GM19395 (cell line): ENCODE data around the gene MRPL57.
"Not testable (repeated sequence)": the region's sequence is repeated elsewhere in the genome, so short reads cannot be mapped to it uniquely, and the experiment has no call there.

ENCODE experiments used
- ATAC-seq: cut with Tn5 transposase; IDR thresholded peaks from one replicate; pipeline ENCODE4 v1.9.1; 2021; ENCODE audit warnings: mild to moderate bottlenecking, moderate library complexity; ENCODE audit not compliant: unreplicated experiment

The MRPL57 gene

DNA sequence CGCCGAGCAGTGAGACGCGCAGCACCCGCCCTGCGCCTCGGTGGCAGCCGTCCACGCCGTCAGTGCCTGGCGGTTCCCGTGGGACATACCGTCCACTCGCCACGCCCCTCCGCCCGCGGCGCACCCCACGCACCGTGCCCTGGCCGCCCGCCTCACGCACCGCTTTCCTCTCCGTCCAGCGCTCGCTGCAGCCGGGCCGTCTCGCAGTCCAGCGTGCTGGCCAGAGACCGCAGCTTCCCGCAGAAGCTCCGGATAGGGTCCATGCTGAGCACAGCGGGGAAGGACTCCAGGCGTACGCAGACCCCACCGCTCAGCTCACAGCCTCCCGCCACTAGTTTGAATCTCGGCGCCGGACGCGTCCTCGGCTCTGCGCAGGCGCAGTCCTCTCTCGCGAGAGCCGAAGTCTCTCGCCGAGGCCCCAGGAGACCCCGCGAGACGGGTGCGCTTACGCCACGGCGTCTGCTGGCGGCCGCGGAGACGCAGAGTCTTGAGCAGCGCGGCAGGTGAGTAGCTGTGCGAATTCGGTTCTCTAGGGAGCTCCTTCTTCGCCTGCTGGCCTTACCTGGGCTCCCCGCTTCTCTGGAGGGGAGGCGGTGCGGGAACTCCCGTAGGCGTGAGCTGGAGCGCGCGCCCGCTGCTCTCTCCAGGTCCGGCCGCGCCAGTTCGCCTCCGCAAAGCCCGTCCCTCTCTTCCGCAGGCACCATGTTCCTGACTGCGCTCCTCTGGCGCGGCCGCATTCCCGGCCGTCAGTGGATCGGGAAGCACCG lies at the start of gene MRPL57, which contains the start of gene SKA3:
TSS of gene MRPL57 (plus strand) at position 444 of the 767 bp plus-strand sequence. CDS start at position 703, 259 bp downstream.
TSS of gene SKA3 (minus strand) at position 338 of the 767 bp plus-strand sequence. CDS start at position 263, 75 bp downstream.
- peak; percentile 89 for ATAC-seq

DNA sequence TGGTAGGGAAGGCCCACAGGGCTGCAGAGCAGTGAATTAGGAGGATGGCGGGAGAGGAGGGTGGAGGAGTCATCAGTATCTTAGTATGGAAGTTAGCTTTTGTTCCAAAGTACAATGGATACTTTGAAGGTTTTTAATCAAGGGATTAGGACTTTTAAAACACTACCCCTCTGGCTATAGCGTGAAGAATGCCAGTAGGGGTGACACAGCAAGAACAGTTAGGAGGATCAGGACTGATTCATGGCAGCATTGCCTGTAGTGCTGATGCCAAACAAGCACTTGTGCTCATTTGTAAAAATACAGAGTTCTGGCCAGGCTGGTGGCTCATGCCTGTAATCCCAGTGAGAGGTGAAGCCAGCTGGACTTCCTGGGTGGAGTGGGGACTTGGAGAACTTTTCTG lies 46.3 kb upstream of the MRPL57 start:
- ATAC-seq = no peak

DNA sequence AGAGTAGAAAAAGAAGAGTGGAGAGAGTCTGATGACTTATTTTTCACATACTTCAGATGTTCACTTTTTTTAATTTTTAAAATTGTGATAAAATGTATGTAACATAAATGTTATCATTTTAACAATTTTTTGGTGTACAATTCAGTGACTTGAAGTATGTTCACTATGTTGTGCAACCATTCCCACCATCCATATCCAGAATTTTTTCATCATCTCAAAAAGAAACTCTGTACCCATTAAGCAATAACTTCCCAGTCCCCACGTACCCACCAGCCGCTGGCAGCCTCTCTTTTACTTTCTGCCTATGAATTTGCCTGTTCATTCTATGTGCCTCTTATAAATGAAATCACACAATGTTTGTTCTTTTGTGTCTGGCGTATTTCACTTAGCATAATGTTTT lies 43.4 kb upstream of the MRPL57 start:
- ATAC-seq = no peak

DNA sequence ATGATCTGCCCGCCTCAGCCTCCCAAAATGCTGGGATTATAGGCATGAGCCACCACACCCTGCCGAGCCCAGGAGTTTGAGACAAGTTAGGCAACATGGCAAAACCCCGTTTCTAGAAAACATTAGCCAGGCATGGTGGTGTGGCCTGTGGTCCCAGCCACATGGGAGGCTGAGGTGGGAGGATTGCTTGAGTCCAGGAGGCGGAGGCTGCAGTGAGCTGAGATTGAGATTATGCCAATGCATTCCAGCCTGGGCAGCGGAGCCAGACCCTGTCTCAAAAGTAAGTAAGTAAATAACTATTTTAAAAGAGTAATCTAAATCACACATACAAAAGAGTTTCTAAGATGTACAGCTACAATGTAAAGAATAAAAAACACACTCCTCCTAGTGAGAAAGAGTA lies 42.0 kb upstream of the MRPL57 start:
- no peak for ATAC-seq

DNA sequence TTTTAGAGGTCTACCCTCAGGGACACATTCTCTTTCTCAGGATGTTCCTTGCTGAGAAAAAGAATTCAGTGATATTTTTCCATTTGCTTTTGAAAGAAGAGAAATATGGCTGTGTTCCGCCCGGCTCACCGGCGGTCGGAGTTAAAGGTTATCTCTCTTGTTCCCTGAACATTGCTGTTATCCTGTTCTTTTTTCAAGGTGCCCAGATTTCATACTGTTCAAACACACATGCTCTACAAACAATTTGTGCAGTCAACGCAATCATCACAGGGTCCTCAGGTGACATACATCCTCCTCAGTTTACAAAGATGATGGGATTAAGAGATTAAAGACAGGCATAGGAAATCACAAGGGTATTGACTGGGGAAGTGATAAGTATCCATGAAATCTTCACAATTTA lies 40.6 kb upstream of the MRPL57 start:
- ATAC-seq = not testable (repeated sequence)

DNA sequence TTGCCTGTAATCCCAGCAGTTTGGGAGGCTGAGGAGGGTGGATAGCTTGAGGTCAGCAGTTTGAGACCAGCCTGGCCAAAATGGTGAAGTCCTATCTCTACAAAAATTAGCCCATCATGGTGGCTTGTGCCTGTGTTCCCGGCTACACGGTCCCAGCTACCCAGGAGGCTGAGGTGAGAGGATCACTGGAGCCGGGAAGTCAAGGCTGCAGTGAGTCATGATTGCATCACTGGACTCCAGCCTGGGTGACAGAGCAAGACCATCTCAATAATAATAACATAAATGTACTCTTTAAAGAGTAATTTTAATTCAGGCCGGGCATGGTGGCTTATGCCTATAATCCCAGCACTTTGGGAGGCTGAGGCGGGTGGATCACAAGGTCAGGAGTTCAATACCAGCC lies 38.8 kb upstream of the MRPL57 start:
- ATAC-seq = no peak

DNA sequence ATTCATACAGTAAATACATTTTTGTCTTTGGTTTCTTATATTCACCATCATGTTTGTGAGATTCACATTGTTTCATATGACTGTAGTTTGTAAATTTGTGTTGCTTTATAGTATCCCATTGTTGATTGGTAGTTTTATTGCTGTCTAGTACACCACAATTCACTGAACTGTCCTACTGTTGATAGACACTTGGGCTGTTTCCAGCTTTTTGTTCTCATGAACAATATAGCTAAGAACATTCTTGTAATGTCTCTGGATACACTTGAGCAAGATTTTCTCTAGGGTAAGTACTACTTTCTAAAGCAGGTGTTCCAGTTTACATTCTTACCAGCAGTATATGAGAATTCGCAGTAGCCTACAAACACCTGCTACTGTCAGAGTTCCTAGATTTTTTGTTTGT lies 37.9 kb upstream of the MRPL57 start:
- ATAC-seq = no peak

DNA sequence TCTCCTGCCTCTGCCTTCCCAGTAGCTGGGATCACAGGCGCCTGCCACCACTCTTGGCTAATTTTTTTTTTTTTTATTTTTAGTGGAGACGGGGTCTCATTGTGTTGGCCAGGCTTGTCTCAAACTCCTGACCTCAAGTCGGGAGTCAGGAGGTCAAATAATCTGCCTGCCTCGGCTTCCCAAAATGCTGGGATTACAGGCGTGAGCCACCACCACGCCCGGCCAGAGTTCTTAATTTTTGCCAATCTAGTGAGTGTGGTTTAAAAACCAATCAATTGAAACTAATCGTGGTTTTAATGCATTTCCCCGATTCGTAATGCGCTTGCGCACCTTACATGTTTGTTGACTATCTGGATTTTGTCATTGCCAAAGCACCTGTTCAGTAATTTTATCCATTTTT lies 37.1 kb upstream of the MRPL57 start:
- ATAC-seq = no peak

DNA sequence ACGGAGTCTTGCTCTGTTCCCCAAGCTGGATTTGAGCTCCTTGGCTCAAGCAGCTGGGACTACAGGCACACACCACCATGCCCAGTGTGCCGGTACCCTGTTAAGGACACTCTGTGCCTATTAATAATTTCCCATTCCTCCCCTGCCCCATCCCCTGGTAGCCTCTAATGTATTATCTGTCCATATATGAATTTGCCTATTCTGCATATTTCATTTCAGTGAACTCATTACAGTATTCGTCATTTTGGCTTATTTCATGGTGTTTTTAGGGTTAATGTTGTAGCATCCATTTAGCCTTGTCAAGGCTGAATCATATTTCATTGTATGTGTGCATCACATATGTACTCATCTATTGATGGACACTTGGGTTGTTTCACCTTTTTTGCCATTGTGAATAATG lies 33.7 kb upstream of the MRPL57 start:
- ATAC-seq = no peak

DNA sequence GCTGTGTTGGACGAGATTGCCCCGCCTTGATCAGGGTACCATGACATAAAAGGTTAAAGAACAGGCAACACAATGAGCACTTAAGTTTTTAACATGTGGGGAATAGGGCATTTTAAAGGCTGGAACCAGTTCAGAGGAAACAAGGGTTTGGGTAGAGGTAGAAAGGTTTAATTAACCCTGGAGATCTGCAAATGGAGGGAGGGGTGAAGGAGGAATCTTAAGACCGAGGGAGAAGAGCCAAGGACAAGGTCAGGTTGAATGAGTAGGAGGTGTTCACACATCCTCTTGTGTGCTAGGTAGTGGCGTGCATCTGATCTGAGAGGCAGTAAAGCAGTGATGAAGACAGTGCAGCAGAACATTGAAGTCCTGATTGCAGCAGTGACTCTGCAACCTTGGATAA lies 28.6 kb upstream of the MRPL57 start:
- no peak for ATAC-seq

DNA sequence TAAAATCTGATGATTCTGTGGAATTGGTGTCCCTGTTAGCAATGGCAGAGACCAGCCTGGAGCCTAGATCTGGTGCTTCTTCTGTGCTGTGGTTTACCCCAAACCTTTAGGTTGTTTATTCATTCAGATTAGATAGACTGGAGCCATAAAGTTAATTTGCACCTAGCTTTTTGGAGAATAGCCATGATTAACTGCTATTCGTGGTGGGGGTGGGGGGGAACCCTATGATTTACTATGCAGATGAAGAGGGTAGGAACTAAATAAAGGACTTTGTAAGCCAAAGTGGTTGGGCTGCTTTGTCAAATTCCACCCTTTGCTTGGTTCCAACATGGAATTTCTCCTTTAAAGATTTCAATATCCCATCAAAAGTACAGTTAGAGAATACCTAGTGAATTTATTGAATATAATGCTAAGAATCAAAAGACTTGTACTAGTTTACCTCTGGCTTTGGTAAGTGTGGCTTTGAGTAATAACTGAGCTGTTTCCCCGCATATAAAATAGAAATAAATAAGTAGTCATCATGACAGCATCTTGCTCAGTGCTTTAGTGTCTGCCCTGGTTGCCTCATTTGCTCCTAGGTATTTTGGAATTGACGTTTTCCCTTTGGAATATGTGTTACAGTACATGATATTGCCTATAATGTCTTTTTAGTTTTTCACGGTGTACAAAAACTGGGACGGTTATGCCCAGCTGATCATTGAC lies 27.8 kb upstream of the MRPL57 start:
- no peak for ATAC-seq

DNA sequence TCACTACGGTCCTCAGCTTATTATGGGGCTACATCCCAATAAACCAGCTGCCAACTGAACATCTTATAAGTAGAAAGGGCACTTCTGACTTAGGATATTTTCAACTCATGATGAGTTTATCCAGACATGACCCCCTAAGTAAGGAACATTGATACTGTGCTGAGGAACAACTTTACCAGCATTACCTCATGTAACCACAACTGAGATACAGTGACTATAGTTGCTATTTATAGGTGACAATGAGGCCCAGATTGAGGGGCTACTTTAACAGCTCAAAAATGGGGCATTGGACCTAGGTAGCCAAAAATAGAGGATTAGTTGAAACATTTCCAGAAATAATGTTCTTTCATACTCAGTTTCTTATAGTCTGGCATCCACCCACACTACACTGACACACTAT lies 26.9 kb upstream of the MRPL57 start:
- ATAC-seq = no peak

DNA sequence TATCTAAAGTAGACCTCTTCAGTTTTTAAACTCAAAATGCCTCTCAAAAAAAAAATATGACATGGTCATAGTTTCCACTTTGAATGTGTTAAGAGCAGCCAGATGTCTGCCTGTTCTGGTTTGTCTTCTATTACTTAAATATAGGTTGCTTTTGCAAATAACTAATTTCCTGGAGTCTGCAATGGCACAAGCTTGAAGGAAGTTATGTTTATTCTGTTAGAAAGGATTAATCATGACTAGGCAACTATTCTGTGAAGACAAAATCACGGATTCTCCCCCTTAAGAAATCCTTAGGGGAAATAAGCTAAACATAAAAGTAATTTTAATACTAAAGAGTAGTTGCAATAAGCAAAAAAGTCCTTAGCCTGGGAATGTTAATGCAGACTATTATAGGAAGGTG lies 26.4 kb upstream of the MRPL57 start:
- ATAC-seq = no peak

DNA sequence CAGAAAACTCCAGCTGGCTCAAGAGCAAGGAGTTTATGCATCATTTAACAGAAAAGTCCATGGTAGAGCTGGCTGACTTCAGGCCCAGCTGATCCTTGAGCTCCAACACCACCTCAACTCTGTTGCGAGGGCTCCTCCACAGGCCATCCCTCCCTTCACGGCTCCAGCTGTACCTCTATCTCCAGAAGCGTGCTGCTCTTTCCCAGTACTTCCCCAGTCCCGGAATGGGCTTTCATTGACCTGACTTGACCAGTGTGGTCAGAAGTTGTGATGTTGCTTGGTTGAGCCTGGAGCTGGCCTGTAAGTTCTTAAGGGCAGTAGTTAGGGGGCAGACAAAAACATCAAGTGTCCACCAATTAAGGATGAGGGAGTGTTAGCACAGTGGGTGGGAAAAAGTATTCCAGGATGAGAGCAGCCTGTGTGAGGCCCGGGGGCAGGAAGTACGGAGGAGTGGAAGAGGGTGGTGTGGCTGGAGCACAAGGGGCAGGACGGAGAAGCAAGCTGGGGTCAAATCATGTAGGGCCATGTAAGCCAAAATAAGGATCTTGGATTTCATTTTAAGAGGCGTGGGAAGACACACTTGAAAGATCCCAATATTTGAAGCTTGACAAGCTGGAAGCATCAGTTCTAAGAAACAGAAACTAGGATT lies 24.1 kb upstream of the MRPL57 start:
- ATAC-seq = no peak

DNA sequence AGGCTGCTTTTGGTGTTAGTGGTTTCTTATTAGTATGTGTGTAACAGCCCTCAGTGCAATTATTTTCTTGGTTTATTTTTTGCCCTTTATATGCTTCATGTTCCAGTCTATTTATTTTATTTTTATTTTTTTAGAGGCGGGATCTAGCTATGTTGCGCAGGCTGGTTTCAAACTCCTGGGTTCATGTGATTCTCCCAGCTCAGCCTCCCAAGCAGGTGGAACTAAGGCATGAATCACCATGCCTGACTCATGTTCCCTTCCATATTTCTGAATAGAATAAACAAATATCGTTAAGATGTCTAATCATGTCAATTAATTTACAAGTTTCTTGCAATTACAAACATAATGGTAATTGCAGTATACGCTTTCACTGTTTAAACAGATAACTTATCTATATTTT lies 11.8 kb upstream of the MRPL57 start:
- ATAC-seq = no peak

DNA sequence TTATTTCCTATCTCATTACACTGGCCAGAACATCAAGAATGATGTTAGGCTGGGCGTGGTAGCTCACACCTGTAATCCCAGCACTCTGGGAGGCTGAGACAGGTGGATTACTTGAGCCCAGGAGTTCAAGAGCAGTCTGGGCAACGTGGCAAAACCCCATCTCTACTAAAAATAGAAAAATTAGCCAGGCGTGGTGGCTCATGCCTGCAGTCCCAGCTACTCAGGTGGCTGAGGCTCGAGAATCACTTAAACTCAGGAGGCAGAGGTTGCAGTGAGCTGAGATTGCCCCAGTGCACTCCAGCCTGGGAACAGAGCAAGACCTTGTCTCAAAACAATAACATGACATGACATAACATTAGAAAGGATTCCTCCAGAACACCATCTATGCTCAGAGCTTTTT lies 10.9 kb upstream of the MRPL57 start:
- not testable (repeated sequence) for ATAC-seq

DNA sequence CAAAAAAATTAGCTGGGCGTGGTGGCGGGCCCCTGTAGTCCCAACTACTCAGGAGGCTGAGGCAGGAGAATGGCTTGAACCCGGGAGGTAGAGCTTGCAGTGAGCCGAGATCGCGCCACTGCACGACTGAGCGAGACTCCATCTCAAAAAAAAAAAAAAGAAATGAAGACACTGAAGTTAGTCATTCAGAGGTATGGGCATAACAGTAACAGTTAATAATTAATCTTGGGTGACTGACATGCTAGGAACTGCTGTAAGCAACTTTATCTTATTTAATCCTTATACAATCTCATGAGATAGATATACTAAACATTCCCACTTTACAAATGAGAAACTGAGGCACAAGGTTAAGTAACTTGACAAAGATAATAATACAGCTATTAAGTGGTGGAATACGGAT lies 5.0 kb upstream of the MRPL57 start:
- ATAC-seq = no peak

DNA sequence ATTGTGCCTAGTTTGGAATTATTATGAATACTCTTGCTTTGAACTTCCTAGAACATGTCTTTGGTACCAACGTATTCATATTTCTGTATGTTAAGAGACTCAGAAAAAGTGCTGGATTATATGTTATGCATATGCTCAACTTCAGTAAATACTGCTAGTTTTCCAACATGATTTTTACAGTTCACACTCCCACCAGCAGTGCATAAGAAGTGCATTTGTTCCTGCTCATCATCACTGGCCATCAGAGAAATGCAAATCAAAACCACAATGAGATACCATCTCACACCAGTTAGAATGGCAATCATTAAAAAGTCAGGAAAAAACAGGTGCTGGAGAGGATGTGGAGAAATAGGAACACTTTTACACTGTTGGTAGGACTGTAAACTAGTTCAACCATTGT lies 2.7 kb upstream of the MRPL57 start:
- ATAC-seq = not testable (repeated sequence)

DNA sequence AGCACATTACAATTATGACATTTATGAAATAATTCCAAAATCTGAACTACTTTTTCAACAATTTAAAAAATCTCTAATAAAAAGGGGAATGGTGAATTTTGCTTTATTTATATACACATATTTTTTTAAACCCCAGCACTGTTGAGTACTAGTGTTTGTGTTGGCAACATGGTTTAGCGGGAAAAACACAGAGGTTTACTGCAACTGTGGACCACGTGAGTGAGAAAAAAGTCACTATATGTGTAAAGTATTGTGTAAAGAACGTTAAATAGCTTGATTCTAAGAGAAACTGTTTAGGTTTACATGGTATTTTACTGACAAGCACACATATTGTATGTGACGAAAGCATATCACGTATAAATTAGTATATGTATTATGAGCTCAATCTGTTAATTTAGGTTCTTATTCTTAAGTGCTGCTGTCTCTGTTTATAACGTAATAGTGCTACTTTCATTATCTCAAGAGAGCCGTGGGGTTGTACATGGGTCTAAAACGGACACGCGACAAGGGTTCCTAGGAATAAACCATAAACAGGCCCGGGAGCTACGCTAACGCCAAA lies 723 bp upstream of the MRPL57 start:
- no peak for ATAC-seq

DNA sequence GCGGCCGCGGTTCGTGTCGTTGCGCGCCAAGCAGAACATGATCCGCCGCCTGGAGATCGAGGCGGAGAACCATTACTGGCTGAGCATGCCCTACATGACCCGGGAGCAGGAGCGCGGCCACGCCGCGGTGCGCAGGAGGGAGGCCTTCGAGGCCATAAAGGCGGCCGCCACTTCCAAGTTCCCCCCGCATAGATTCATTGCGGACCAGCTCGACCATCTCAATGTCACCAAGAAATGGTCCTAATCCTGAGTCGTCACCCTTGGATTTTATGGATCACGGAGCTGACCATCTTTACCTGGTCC lies 475 bp downstream of the MRPL57 start:
- ATAC-seq = peak; percentile 24

DNA sequence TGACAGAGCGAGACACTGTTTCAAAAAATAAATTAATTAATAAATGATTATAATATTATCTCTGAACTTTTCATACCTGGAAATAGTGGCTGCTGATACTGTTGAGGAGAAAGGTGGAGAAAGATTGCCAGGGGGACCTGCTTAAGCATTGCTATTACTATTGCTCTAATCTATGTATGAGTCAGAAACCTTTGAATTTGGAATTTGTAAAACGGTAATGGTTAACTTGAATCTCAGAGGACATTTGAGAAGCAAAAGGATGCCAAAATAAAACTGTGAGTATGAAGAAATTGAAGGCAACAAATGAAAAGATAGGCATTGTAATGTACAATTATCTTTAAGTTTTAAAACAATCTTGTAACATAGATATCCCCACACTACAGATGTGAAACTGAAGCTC lies 5.2 kb downstream of the MRPL57 start:
- ATAC-seq = no peak

DNA sequence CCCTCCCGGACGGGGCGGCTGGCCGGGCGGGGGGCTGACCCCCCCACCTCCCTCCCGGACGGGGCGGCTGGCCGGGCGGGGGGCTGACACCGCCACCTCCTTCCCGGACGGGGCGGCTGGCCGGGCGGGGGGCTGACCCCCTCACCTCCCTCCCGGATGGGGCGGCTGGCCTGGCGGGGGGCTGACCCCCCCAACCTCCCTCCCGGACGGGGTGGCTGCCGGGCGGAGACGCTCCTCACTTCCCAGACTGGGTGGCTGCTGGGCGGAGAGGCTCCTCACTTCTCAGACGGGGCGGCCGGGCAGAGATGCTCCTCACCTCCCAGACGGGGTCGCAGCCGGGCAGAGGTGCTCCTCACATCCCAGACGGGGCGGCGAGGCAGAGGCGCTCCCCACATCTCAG lies 10.0 kb downstream of the MRPL57 start:
- not testable (repeated sequence) for ATAC-seq
